Ovary (tissue), 3 donors: Measurements from ENCODE around the gene TP63.

Experiments
- CTCF ChIP-seq, 3 donors: fragments of 450-650 bp in 2 of 3; fragments of 200-600 bp in 1 of 3; IDR thresholded peaks; one replicate each; pipeline versions ENCODE4 v1.5.1 to v1.8.0; 2016 to 2022; ENCODE audit warnings: antibody characterized with exemption in 3 of 3, mild to moderate bottlenecking in 1 of 3
- EP300 ChIP-seq: sonication (generic); formaldehyde crosslinking; IDR thresholded peaks from one replicate; pipeline ENCODE4 v1.6.1; 2017; ENCODE audit warnings: antibody characterized with exemption
- donor health status: DM: no; HTN: no; CAD: no.

GRCh38 chr3:189797103-189797750 lies 166.0 kb downstream of the TP63 start:
- no peak for TF ChIP-seq EP300
- TF ChIP-seq CTCF (IDR thresholded peaks at IDR 0.05), result no peak
